ENCODE data around the gene PKN2.

DNA sequence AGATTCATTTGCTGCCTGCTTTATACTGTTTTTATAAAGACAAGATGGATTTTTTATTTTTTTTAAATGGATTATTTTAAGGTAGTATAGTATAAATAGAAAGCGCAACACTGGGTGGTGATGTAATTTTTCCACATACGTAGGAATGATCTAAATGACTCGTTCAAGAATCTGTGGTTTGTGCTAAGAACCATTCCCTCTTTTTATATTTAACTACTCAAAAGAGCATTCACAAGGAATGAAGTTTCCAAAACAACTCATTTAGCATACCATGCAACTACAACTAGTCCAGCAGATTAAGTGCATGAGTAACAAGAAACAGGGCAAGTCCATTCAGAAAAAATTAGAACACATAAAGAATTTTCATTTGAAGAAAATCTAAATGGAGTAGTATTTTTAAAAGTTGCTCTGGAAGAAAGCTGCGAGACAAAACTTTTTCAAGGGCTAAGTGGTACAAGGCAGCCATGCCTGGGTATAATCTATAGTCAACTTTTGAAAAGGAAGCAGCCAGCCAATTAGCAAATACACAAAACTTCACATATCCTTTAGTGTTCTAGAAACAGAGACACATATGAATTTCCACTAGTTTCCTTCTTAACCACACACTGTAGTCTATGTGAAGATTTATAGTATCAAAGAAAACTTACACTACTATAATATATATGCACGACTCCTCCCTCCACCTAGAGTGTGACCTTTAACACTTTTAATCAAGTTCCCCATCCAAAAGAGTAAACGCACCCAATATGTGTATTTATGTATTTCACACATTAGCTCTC, 183.9 kb downstream of the PKN2 start:
- TF ChIP-seq, protein P1, sequence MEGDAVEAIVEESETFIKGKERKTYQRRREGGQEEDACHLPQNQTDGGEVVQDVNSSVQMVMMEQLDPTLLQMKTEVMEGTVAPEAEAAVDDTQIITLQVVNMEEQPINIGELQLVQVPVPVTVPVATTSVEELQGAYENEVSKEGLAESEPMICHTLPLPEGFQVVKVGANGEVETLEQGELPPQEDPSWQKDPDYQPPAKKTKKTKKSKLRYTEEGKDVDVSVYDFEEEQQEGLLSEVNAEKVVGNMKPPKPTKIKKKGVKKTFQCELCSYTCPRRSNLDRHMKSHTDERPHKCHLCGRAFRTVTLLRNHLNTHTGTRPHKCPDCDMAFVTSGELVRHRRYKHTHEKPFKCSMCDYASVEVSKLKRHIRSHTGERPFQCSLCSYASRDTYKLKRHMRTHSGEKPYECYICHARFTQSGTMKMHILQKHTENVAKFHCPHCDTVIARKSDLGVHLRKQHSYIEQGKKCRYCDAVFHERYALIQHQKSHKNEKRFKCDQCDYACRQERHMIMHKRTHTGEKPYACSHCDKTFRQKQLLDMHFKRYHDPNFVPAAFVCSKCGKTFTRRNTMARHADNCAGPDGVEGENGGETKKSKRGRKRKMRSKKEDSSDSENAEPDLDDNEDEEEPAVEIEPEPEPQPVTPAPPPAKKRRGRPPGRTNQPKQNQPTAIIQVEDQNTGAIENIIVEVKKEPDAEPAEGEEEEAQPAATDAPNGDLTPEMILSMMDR (tag by site-specific recombination; IDR thresholded peaks at IDR 0.05): no peak
- TF ChIP-seq, protein P2, sequence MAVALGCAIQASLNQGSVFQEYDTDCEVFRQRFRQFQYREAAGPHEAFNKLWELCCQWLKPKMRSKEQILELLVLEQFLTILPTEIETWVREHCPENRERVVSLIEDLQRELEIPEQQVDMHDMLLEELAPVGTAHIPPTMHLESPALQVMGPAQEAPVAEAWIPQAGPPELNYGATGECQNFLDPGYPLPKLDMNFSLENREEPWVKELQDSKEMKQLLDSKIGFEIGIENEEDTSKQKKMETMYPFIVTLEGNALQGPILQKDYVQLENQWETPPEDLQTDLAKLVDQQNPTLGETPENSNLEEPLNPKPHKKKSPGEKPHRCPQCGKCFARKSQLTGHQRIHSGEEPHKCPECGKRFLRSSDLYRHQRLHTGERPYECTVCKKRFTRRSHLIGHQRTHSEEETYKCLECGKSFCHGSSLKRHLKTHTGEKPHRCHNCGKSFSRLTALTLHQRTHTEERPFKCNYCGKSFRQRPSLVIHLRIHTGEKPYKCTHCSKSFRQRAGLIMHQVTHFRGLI (tag by site-specific recombination; IDR thresholded peaks at IDR 0.05): no peak

Data from HEK293 (cell line).